HepG2 (cell line): Measurements from ENCODE around the gene HMGN1. TPM values are rescaled to one million over a fixed set of nuclear protein-coding genes. Genes with fewer than 3 reads are reported as not detected.
A peak's percentile ranks its signal among the peaks of the same experiment; 100 is the strongest.

Experiments used
- ARHGAP35 ChIP-seq: sonication (generic); formaldehyde crosslinking; IDR thresholded peaks from 2 replicates; pipeline ENCODE4 v1.9.0; 2022; ENCODE audit warnings: mild to moderate bottlenecking, inconsistent platforms, moderate library complexity, missing genetic modification reagents, borderline replicate concordance
- CCDC6 ChIP-seq: sonication (generic); formaldehyde crosslinking; IDR thresholded peaks from 2 replicates; pipeline ENCODE4 v1.8.1; 2022; ENCODE audit warnings: mild to moderate bottlenecking, missing genetic modification reagents, moderate library complexity
- ERF ChIP-seq: IDR thresholded peaks from 2 replicates; pipeline ENCODE4 v1.6.1; 2018; ENCODE audit warnings: missing biosample characterization, missing genetic modification reagents
- GATAD1 ChIP-seq: IDR thresholded peaks from 2 replicates; pipeline ENCODE4 v1.6.1; 2016; ENCODE audit warnings: missing genetic modification reagents, missing compliant biosample characterization
- IKZF1 ChIP-seq: fragments of 450-650 bp; IDR thresholded peaks from 2 replicates; pipeline ENCODE4 v1.7.1; 2016
- ISL2 ChIP-seq: sonication (generic); formaldehyde crosslinking; IDR thresholded peaks from 2 replicates; pipeline ENCODE4 v1.5.0; 2020; ENCODE audit warnings: missing genetic modification reagents
- KLF15 ChIP-seq: sonication (generic); formaldehyde crosslinking; IDR thresholded peaks from 2 replicates; pipeline ENCODE4 v1.8.1; 2023; ENCODE audit warnings: borderline replicate concordance, mild to moderate bottlenecking, inconsistent platforms, missing genetic modification reagents, mixed read lengths
- KLF6 ChIP-seq: IDR thresholded peaks from 2 replicates; pipeline ENCODE4 v1.8.0; 2016; ENCODE audit warnings: missing biosample characterization, missing genetic modification reagents
- KMT2A ChIP-seq: sonication (generic); formaldehyde crosslinking; IDR thresholded peaks from 2 replicates; pipeline ENCODE4 v1.4.0; 2020; ENCODE audit warnings: missing genetic modification reagents
- MXI1 ChIP-seq: IDR thresholded peaks from 3 replicates; pipeline ENCODE4 v1.6.1; 2012; ENCODE audit warnings: low read depth, low read length, inconsistent platforms, borderline replicate concordance
- RARG ChIP-seq: sonication (generic); formaldehyde crosslinking; IDR thresholded peaks from 2 replicates; pipeline ENCODE4 v1.4.0; 2020; ENCODE audit warnings: low read depth, mild to moderate bottlenecking, missing genetic modification reagents
- SAP130 ChIP-seq: IDR thresholded peaks from 2 replicates; pipeline ENCODE4 v1.6.1; 2016; ENCODE audit warnings: low read depth
- SCMH1 ChIP-seq: sonication (generic); formaldehyde crosslinking; IDR thresholded peaks from 2 replicates; pipeline ENCODE4 v1.9.0; 2021; ENCODE audit warnings: missing genetic modification reagents, mild to moderate bottlenecking, borderline replicate concordance
- SRSF4 ChIP-seq: fragments of 200-400 bp; formaldehyde crosslinking; IDR thresholded peaks from one replicate; pipeline ENCODE4 v1.6.1; 2018; ENCODE audit warnings: mild to moderate bottlenecking, low read depth, low read length, moderate library complexity; ENCODE audit not compliant: poor library complexity, severe bottlenecking
- TAF15 ChIP-seq: fragments of 200-400 bp; formaldehyde crosslinking; IDR thresholded peaks from one replicate; pipeline ENCODE4 v1.6.1; 2018; ENCODE audit warnings: mild to moderate bottlenecking, low read depth, low read length; ENCODE audit not compliant: poor library complexity, severe bottlenecking
- ZBTB21 ChIP-seq: sonication (generic); formaldehyde crosslinking; IDR thresholded peaks from 2 replicates; pipeline ENCODE4 v1.4.0; 2020; ENCODE audit warnings: missing genetic modification reagents
- ZFY ChIP-seq: sonication (generic); formaldehyde crosslinking; IDR thresholded peaks from 2 replicates; pipeline ENCODE4 v1.4.0; 2020; ENCODE audit warnings: missing genetic modification reagents
- ZNF572 ChIP-seq: sonication (generic); formaldehyde crosslinking; IDR thresholded peaks from 2 replicates; pipeline ENCODE4 v1.5.1; 2020; ENCODE audit warnings: mild to moderate bottlenecking, missing genetic modification reagents
- ZNF781 ChIP-seq: sonication (generic); formaldehyde crosslinking; IDR thresholded peaks from 2 replicates; pipeline ENCODE4 v1.5.1; 2020; ENCODE audit warnings: borderline replicate concordance, mild to moderate bottlenecking, missing genetic modification reagents; ENCODE audit errors: not compliant biosample characterization
- ZSCAN21 ChIP-seq: sonication (generic); formaldehyde crosslinking; IDR thresholded peaks from 2 replicates; pipeline ENCODE4 v1.8.0; 2022; ENCODE audit warnings: mild to moderate bottlenecking, missing genetic modification reagents, moderate library complexity, borderline replicate concordance
- polyA plus RNA-seq, 8 experiments: library from polyadenylated mRNA; depleted of rRNA in 3 of 8; stranded (reverse) in 7 of 8; unstranded in 1 of 8; fragments of >200 nt; fragmentation: Illumina TruSeq in 4 of 8; extraction: Trizol in 4 of 8; gene quantifications; 2 replicates each; pipeline versions ENCODE4 v1.2.1 to v1.2.3, GENCODE V29; 2011 to 2016; ENCODE audit warnings: low read depth in 4 of 8, missing spikeins in 1 of 8, mixed read lengths in 1 of 8; ENCODE audit not compliant: insufficient read depth in 1 of 8
- total RNA-seq, 5 experiments: library from RNA; depleted of rRNA; stranded (reverse); fragments of >200 nt; fragmentation: Illumina TruSeq; extraction: Trizol; gene quantifications; 2 replicates each; pipeline ENCODE4 v1.2.3, GENCODE V29; 2016; ENCODE audit warnings: low read depth in 1 of 5
- TF ChIP-seq, protein P1 (sequence below): sonication (generic); formaldehyde crosslinking; IDR thresholded peaks from 2 replicates; pipeline ENCODE4 v1.4.0; 2020; ENCODE audit warnings: missing genetic modification reagents, mild to moderate bottlenecking, borderline replicate concordance
- TF ChIP-seq, protein P2 (sequence below): sonication (generic); formaldehyde crosslinking; IDR thresholded peaks from 2 replicates; pipeline ENCODE4 v1.5.0; 2020; ENCODE audit warnings: missing genetic modification reagents
- TF ChIP-seq, protein P3 (sequence below): sonication (generic); formaldehyde crosslinking; conservative IDR thresholded peaks from 2 replicates; pipeline ENCODE4 v1.4.0; 2020; ENCODE audit warnings: missing genetic modification reagents
- TF ChIP-seq, protein P4 (sequence below): IDR thresholded peaks from 2 replicates; pipeline ENCODE4 v1.6.1; 2016; ENCODE audit warnings: missing biosample characterization, missing genetic modification reagents, low read depth

HMGN1 gene
- total and polyA plus RNA-seq, 2 of the 13 experiments (the other 11 are each of a cell fraction or from before 2014, with no cell fraction given), result 104 to 286 TPM

DNA sequence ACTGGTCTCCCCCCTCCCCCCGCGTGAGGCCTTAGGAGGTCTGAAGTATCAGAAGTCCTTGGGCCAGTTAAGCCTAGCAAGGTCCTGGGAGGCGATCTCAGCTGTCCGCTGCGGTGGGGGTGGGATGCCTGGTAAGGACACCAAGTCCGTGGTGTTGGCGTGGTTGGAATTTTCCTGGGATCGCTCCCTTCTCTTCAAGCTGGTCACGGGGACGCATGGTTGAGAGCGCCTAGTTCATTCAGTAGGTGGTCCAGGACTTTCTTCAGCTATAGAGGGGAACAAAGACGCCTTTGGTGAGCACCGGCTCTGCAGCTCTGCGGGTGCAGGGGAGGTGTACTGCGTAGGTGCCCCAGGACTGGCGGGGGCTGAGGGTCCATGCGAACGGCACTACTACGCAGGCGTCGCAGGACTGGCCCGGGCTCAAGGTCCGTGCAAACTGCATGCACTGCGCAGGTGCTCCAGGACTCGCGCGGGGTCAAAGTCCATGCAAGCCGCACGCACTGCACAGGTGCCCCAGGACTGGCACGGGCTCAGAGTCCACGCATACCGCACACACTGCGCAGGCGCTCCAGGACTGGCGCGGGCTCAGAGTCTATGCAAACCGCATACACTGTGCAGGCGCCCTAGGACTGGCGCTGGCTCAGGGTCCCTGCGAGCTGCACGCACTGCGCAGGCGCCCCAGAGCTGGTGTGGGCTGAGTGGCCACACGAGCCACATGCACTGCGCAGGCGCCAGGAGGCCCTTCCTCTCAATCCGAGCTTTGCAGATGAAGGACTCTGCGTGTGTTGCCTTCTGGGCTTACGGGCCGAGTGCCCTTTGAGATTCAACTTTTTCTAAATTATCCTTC lies 36.6 kb upstream of the HMGN1 start (continued):
- TF ChIP-seq, protein P1, sequence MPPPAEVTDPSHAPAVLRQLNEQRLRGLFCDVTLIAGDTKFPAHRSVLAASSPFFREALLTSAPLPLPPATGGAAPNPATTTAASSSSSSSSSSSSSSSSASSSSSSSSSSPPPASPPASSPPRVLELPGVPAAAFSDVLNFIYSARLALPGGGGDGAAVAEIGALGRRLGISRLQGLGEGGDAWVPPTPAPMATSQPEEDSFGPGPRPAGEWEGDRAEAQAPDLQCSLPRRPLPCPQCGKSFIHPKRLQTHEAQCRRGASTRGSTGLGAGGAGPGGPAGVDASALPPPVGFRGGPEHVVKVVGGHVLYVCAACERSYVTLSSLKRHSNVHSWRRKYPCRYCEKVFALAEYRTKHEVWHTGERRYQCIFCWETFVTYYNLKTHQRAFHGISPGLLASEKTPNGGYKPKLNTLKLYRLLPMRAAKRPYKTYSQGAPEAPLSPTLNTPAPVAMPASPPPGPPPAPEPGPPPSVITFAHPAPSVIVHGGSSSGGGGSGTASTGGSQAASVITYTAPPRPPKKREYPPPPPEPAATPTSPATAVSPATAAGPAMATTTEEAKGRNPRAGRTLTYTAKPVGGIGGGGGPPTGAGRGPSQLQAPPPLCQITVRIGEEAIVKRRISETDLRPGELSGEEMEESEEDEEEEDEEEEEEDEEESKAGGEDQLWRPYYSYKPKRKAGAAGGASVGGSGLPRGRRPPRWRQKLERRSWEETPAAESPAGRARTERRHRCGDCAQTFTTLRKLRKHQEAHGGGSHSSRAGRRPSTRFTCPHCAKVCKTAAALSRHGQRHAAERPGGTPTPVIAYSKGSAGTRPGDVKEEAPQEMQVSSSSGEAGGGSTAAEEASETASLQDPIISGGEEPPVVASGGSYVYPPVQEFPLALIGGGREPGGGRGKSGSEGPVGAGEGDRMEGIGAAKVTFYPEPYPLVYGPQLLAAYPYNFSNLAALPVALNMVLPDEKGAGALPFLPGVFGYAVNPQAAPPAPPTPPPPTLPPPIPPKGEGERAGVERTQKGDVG (CRISPR knock-in tag), result peak; percentile 83; the same call in 1 of the 2 replicates
- TF ChIP-seq CCDC6 (CRISPR knock-in tag) (peak; percentile 94), ERF (CRISPR knock-in tag) (peak; percentile 72), KLF15 (CRISPR knock-in tag) (no peak), RARG (CRISPR knock-in tag) (no peak), SAP130 (peak; percentile 75), ZSCAN21 (CRISPR knock-in tag) (peak; percentile 79; the same call in 1 of the 2 replicates), ARHGAP35 (CRISPR knock-in tag) (no peak), ZNF781 (CRISPR knock-in tag) (no peak), ZNF572 (no peak), ZFY (peak; percentile 54), IKZF1 (no peak), SCMH1 (CRISPR knock-in tag) (no peak), MXI1 (no peak), TAF15 (no peak), KLF6 (CRISPR knock-in tag) (no peak), SRSF4 (no peak), KMT2A (CRISPR knock-in tag) (no peak), ISL2 (CRISPR knock-in tag) (peak; percentile 76), GATAD1 (CRISPR knock-in tag) (peak; percentile 74), ZBTB21 (no peak)
- TF ChIP-seq, protein P2, sequence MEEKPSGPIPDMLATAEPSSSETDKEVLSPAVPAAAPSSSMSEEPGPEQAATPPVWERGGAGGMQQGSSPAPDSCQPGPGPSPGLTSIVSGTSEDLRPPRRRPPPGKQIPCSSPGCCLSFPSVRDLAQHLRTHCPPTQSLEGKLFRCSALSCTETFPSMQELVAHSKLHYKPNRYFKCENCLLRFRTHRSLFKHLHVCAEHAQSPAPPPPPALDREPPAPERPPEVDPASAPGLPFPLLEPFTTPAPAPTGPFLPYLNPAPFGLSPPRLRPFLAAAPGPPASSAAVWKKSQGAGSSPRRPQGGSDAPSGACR, result peak; percentile 54
- TF ChIP-seq, protein P3, sequence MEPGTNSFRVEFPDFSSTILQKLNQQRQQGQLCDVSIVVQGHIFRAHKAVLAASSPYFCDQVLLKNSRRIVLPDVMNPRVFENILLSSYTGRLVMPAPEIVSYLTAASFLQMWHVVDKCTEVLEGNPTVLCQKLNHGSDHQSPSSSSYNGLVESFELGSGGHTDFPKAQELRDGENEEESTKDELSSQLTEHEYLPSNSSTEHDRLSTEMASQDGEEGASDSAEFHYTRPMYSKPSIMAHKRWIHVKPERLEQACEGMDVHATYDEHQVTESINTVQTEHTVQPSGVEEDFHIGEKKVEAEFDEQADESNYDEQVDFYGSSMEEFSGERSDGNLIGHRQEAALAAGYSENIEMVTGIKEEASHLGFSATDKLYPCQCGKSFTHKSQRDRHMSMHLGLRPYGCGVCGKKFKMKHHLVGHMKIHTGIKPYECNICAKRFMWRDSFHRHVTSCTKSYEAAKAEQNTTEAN, result peak; percentile 74; the same call in 1 of the 2 replicates
- TF ChIP-seq, protein P4, sequence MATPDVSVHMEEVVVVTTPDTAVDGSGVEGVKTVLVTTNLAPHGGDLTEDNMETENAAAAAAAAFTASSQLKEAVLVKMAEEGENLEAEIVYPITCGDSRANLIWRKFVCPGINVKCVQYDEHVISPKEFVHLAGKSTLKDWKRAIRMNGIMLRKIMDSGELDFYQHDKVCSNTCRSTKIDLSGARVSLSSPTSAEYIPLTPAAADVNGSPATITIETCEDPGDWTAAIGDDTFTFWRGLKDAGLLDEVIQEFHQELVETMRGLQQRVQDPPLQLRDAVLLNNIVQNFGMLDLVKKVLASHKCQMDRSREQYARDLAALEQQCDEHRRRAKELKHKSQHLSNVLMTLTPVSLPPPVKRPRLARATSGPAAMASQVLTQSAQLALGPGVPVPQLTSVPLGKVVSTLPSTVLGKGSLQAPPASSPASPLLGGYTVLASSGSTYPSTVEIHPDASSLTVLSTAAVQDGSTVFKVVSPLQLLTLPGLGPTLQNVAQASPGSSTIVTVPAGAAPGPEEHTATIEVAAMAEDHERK (CRISPR knock-in tag), result no peak
